Tibial nerve (tissue), 4 donors: ENCODE results near the gene CAMTA1. TPM values are rescaled to one million over a fixed set of nuclear protein-coding genes. Genes with fewer than 3 reads are reported as not detected.

ENCODE experiments used
- DNase-seq, 2 donors: peaks; one replicate each; pipeline ENCODE4 v3.0.0-alpha.2; 2019; ENCODE audit warnings: low spot score in 2 of 2
- H3K27ac ChIP-seq, 4 donors: fragments of 200-600 bp; sonication (generic) in 3 of 4; one replicate each; pipeline ENCODE4 v1.5.1; 2017 to 2019; ENCODE audit warnings: mild to moderate bottlenecking in 1 of 4
- H3K27me3 ChIP-seq, 2 donors: fragments of 200-600 bp; sonication (generic) in 1 of 2; one replicate each; pipeline versions ENCODE4 v1.5.1 to v1.6.0; 2017 to 2019
- H3K36me3 ChIP-seq, 3 donors: fragments of 200-600 bp; sonication (generic); one replicate each; pipeline ENCODE4 v1.5.1; 2018 to 2019
- H3K4me1 ChIP-seq, 4 donors: fragments of 200-600 bp; sonication (generic) in 3 of 4; one replicate each; pipeline ENCODE4 v1.5.1; 2017 to 2019
- H3K4me3 ChIP-seq, 4 donors: fragments of 200-600 bp; sonication (generic) in 3 of 4; one replicate each; pipeline ENCODE4 v1.5.1; 2017 to 2019; ENCODE audit warnings: mild to moderate bottlenecking in 1 of 4, moderate library complexity in 1 of 4
- H3K9me3 ChIP-seq, 4 donors: fragments of 200-600 bp; sonication (generic) in 3 of 4; one replicate each; pipeline ENCODE4 v1.5.1; 2017 to 2019
- CTCF ChIP-seq, 5 experiments: fragments of 200-600 bp in 3 of 5; fragments of 450-650 bp in 2 of 5; sonication (generic) in 3 of 5; IDR thresholded peaks; one replicate each; pipeline ENCODE4 v1.5.1; 2016 to 2019; ENCODE audit warnings: antibody characterized with exemption in 5 of 5, mild to moderate bottlenecking in 3 of 5, moderate library complexity in 2 of 5
- EP300 ChIP-seq, 2 donors: sonication (generic); formaldehyde crosslinking; IDR thresholded peaks; one replicate each; pipeline ENCODE4 v1.6.1; 2017; ENCODE audit warnings: antibody characterized with exemption in 2 of 2, mild to moderate bottlenecking in 1 of 2
- POLR2A ChIP-seq, 2 donors: fragments of 450-650 bp; IDR thresholded peaks; one replicate each; pipeline ENCODE4 v1.6.1; 2017; ENCODE audit warnings: antibody characterized with exemption in 2 of 2, mild to moderate bottlenecking in 2 of 2, moderate library complexity in 2 of 2
- WGBS, 2 donors: methylation state at CpG; one replicate each; pipeline ENCODE4 v1.1.5; 2018; 5-methylcytosine and 5-hydroxymethylcytosine counted together
- total RNA-seq, 4 donors: library from RNA; depleted of rRNA; stranded (reverse); fragments of >200 nt; gene quantifications; one replicate each; pipeline ENCODE4 v1.1.0, GENCODE V29; 2016

CAMTA1 gene
- total RNA-seq, 4 donors from 2014 or later = 41.8 to 104 (median 87.2) TPM

- DNase-seq = no peak
- no peak overlapping the region for H3K4me3 ChIP-seq
- H3K27ac ChIP-seq = no peak overlapping the region
- WGBS, 2 donors = 94 to 98% methylated on average over 8 of the region's 8 CpGs
- no peak for TF ChIP-seq EP300 (IDR thresholded peaks at IDR 0.05)
- no peak for TF ChIP-seq CTCF (IDR thresholded peaks at IDR 0.05)
- TF ChIP-seq POLR2A (IDR thresholded peaks at IDR 0.05) = no peak
- H3K4me1 ChIP-seq = peaks cover 0 to 30% (median 4%) of the 10 kb centered on the region in 4 donors
- H3K27me3 ChIP-seq = peaks cover 0 to 27% of the 10 kb centered on the region in 2 donors
- H3K36me3 ChIP-seq = no peaks in the 10 kb centered on the region
- H3K9me3 ChIP-seq = no peaks in the 10 kb centered on the region
These were observed 174.2 kb downstream of the CAMTA1 start for GRCh38 chr1:6959491-6959890.

- Histone ChIP-seq H3K27me3 (peaks cover 0 to 27% of the 10 kb centered on the region in 2 donors), H3K27ac (no peak overlapping the region)
These were observed 175.1 kb downstream of the CAMTA1 start for GRCh38 chr1:6960291-6960811.

GRCh38 chr1:6960860-6961259 is 175.6 kb downstream of the CAMTA1 start:
- no peaks in the 10 kb centered on the region for H3K36me3 ChIP-seq
- no peak overlapping the region for H3K27ac ChIP-seq
- TF ChIP-seq EP300 (IDR thresholded peaks at IDR 0.05) (no peak), POLR2A (IDR thresholded peaks at IDR 0.05) (no peak), CTCF (IDR thresholded peaks at IDR 0.05) (no peak)
- H3K4me3 ChIP-seq = no peak overlapping the region
- H3K4me1 ChIP-seq = peaks cover 0 to 38% (median 4%) of the 10 kb centered on the region in 4 donors
- no peaks in the 10 kb centered on the region for H3K9me3 ChIP-seq
- H3K27me3 ChIP-seq = peaks cover 0 to 31% of the 10 kb centered on the region in 2 donors
- no peak for DNase-seq
- 61 to 73% methylated on average over 3 of the region's 3 CpGs for WGBS, 2 donors

More at GRCh38 chr1:6960291-6960811, 175.1 kb downstream of the CAMTA1 start:
- no peak overlapping the region for H3K4me3 ChIP-seq
- TF ChIP-seq EP300 (IDR thresholded peaks at IDR 0.05) (no peak), CTCF (IDR thresholded peaks at IDR 0.05) (no peak), POLR2A (IDR thresholded peaks at IDR 0.05) (no peak)
- H3K36me3 ChIP-seq = no peaks in the 10 kb centered on the region
- DNase-seq = peak in 1 of 2 donors; percentile 8
- peaks cover 0 to 33% (median 4%) of the 10 kb centered on the region in 4 donors for H3K4me1 ChIP-seq
- WGBS, 2 donors = 22 to 29% methylated on average over 12 of the region's 12 CpGs
- H3K9me3 ChIP-seq = no peaks in the 10 kb centered on the region

- H3K36me3 ChIP-seq = no peaks in the 10 kb centered on the region
- H3K27me3 ChIP-seq = peaks cover 0 to 34% of the 10 kb centered on the region in 2 donors
- TF ChIP-seq CTCF (IDR thresholded peaks at IDR 0.05) (no peak), POLR2A (IDR thresholded peaks at IDR 0.05) (no peak), EP300 (IDR thresholded peaks at IDR 0.05) (no peak)
- peak overlapping the region in 1 of 4 donors; percentile 52 for H3K27ac ChIP-seq
- peaks cover 0 to 40% (median 4%) of the 10 kb centered on the region in 4 donors for H3K4me1 ChIP-seq
- no peak for DNase-seq
- H3K9me3 ChIP-seq = no peaks in the 10 kb centered on the region
- 78 to 89% methylated on average over 13 of the region's 13 CpGs for WGBS, 2 donors
- H3K4me3 ChIP-seq = no peak overlapping the region
These were observed 176.0 kb downstream of the CAMTA1 start for GRCh38 chr1:6961289-6961688.

GRCh38 chr1:6961905-6962477 is 176.7 kb downstream of the CAMTA1 start:
- no peaks in the 10 kb centered on the region for H3K36me3 ChIP-seq
- no peaks in the 10 kb centered on the region for H3K9me3 ChIP-seq
- H3K4me1 ChIP-seq = peaks cover 0 to 40% (median 4%) of the 10 kb centered on the region in 4 donors
- peak overlapping the region in 1 of 4 donors; percentile 30 for H3K4me3 ChIP-seq
- peak overlapping the region in 1 of 4 donors; percentile 52 for H3K27ac ChIP-seq
- TF ChIP-seq POLR2A (IDR thresholded peaks at IDR 0.05) (no peak), CTCF (IDR thresholded peaks at IDR 0.05) (no peak), EP300 (IDR thresholded peaks at IDR 0.05) (no peak)
- 23 to 29% methylated on average over 20 to 27 of the region's 31 CpGs for WGBS, 2 donors
- DNase-seq = no peak
- peaks cover 0 to 41% of the 10 kb centered on the region in 2 donors for H3K27me3 ChIP-seq
